Measurements from ENCODE around the gene KMT5C. TPM values are rescaled to one million over a fixed set of nuclear protein-coding genes. Genes with fewer than 3 reads are reported as not detected.
A peak's percentile ranks its signal among the peaks of the same experiment; 100 is the strongest.

The KMT5C gene
- total RNA-seq, 1 experiment from 2014 or later = 12.9 TPM

GRCh38 chr19:55368106-55368505 is 28.4 kb downstream of the KMT5C start:
- ChIA-PET POLR2A (interaction anchor here (0.7 to 2.5 kb wide), 3 partner anchors 16 to 29 kb away, joined by 3 to 10 read pairs (median 5); partner anchors contain the start of genes KMT5C and TMEM238), CTCF (interaction anchor here (0.6 to 1.3 kb wide), 3 partner anchors 15 to 209 kb away, joined by 3 to 5 read pairs (median 5); no protein-coding TSS in a partner anchor)
- no peak overlapping the region for H3K27ac Mint-ChIP-seq (ENCODE audit: low read depth, unreplicated experiment)
- intact Hi-C loops (cut with micrococcal nuclease) = no loop called here
- no peaks in the 10 kb centered on the region for H3K9me3 Mint-ChIP-seq (ENCODE audit: unreplicated experiment)
- peaks cover 15% of the 10 kb centered on the region for H3K4me1 Mint-ChIP-seq (ENCODE audit: insufficient read depth, unreplicated experiment)
- no peak for DNase-seq (ENCODE audit: unreplicated experiment)
- H3K36me3 Mint-ChIP-seq (ENCODE audit: insufficient read depth, unreplicated experiment) = peaks cover 10% of the 10 kb centered on the region
- BruUV-seq (replicated peaks) = no TSS peak
- TF ChIP-seq CTCF (IDR thresholded peaks at IDR 0.05; ENCODE audit: unreplicated experiment) = no peak
- no peak overlapping the region for H3K4me3 Mint-ChIP-seq (ENCODE audit: unreplicated experiment)
- peaks cover 17% of the 10 kb centered on the region for H3K27me3 Mint-ChIP-seq (ENCODE audit: insufficient read depth, unreplicated experiment)

GRCh38 chr19:55368701-55369563 is 29.3 kb downstream of the KMT5C start:
- Mint-ChIP-seq H3K4me1 (ENCODE audit: insufficient read depth, unreplicated experiment) (peaks cover 20% of the 10 kb centered on the region), H3K27me3 (ENCODE audit: insufficient read depth, unreplicated experiment) (peaks cover 24% of the 10 kb centered on the region), H3K27ac (ENCODE audit: low read depth, unreplicated experiment) (no peak overlapping the region), H3K36me3 (ENCODE audit: insufficient read depth, unreplicated experiment) (peaks cover 10% of the 10 kb centered on the region), H3K4me3 (ENCODE audit: unreplicated experiment) (peak overlapping the region; percentile 41), H3K9me3 (ENCODE audit: unreplicated experiment) (no peaks in the 10 kb centered on the region)
- intact Hi-C loops (cut with micrococcal nuclease) = no loop called here
- DNase-seq (ENCODE audit: unreplicated experiment) = peak; percentile 46
- TF ChIP-seq CTCF (IDR thresholded peaks at IDR 0.05; ENCODE audit: unreplicated experiment) = no peak
- ChIA-PET POLR2A (interaction anchor here (0.7 to 2.5 kb wide), 4 partner anchors 15 to 30 kb away, joined by 3 to 10 read pairs (median 4); partner anchors contain the start of genes KMT5C and TMEM238), CTCF (interaction anchor here (0.5 to 1.3 kb wide), 9 partner anchors 12 to 325 kb away, joined by 3 to 5 read pairs (median 3); no protein-coding TSS in a partner anchor)
- no TSS peak for BruUV-seq (replicated peaks)

GRCh38 chr19:55369653-55370304 is 30.1 kb downstream of the KMT5C start:
- POLR2A ChIA-PET = interaction anchor here (0.6 to 2.5 kb wide), 6 partner anchors 12 to 1395 kb away, joined by 3 to 10 read pairs (median 4); partner anchors contain the start of gene KMT5C
- no peaks in the 10 kb centered on the region for H3K9me3 Mint-ChIP-seq (ENCODE audit: unreplicated experiment)
- DNase-seq (ENCODE audit: unreplicated experiment) = peak; percentile 56
- BruUV-seq (replicated peaks) = no TSS peak
- H3K27me3 Mint-ChIP-seq (ENCODE audit: insufficient read depth, unreplicated experiment) = peaks cover 28% of the 10 kb centered on the region
- H3K4me1 Mint-ChIP-seq (ENCODE audit: insufficient read depth, unreplicated experiment) = peaks cover 22% of the 10 kb centered on the region
- no peak overlapping the region for H3K27ac Mint-ChIP-seq (ENCODE audit: low read depth, unreplicated experiment)
- intact Hi-C loops (cut with micrococcal nuclease) = no loop called here
- CTCF ChIA-PET = interaction anchor here (0.6 to 1.3 kb wide), 5 partner anchors 14 to 68 kb away, joined by 3 to 5 read pairs (median 3); no protein-coding TSS in a partner anchor
- peak overlapping the region; percentile 78 for H3K4me3 Mint-ChIP-seq (ENCODE audit: unreplicated experiment)
- no peak for TF ChIP-seq CTCF (IDR thresholded peaks at IDR 0.05; ENCODE audit: unreplicated experiment)
- H3K36me3 Mint-ChIP-seq (ENCODE audit: insufficient read depth, unreplicated experiment) = peaks cover 10% of the 10 kb centered on the region

All from MCF 10A (cell line).